ENCODE measurements around the gene AMHR2. TPM values are rescaled to one million over a fixed set of nuclear protein-coding genes. Genes with fewer than 3 reads are reported as not detected.

Gene AMHR2
- total and polyA plus RNA-seq, 9 of the 15 experiments (the other 6 are each of a cell fraction or from before 2014, with no cell fraction given): 8.9 to 49.7 (median 19.3) TPM

- TF ChIP-seq TRIM25 (IDR thresholded peaks at IDR 0.05; ENCODE audit: borderline replicate concordance) (no peak), RBFOX2 (IDR thresholded peaks at IDR 0.05; ENCODE audit: low read depth, low read length) (peak; percentile 65), GATAD2B (IDR thresholded peaks at IDR 0.05; ENCODE audit: borderline replicate concordance) (peak; percentile 85; the same call in 1 of the 2 replicates), POLR2A (conservative IDR thresholded peaks at IDR 0.05) (no peak; the same call in 1 of the 2 replicates), RBM25 (IDR thresholded peaks at IDR 0.05; ENCODE audit: low read depth, low read length, severe bottlenecking) (peak; percentile 10), NR4A1 (CRISPR knock-in tag; IDR thresholded peaks at IDR 0.05) (no peak), NR4A1 (tag; IDR thresholded peaks at IDR 0.05) (no peak), EGR1 (conservative IDR thresholded peaks at IDR 0.05) (peak; percentile 71), ZNF23 (CRISPR knock-in tag; IDR thresholded peaks at IDR 0.05) (no peak), PML (IDR thresholded peaks at IDR 0.05; ENCODE audit: low read length) (peak; percentile 38; the same call in 1 of the 2 replicates), FOSL1 (tag; conservative IDR thresholded peaks at IDR 0.05) (peak; percentile 42; the same call in 1 of the 2 replicates), IFI16 (CRISPR knock-in tag; IDR thresholded peaks at IDR 0.05) (no peak), POLR2G (IDR thresholded peaks at IDR 0.05; ENCODE audit: low read depth, low read length) (peak; percentile 76), HMGXB4 (CRISPR knock-in tag; IDR thresholded peaks at IDR 0.05) (peak; percentile 49; the same call in 1 of the 2 replicates), MYBL2 (IDR thresholded peaks at IDR 0.05; ENCODE audit: low read depth) (no peak), MYBL2 (CRISPR knock-in tag; IDR thresholded peaks at IDR 0.05; ENCODE audit: borderline replicate concordance) (no peak), FOXA3 (CRISPR knock-in tag; conservative IDR thresholded peaks at IDR 0.05 in 1 of 2, IDR thresholded peaks at IDR 0.05 in 1 of 2) (no peak), ASH1L (IDR thresholded peaks at IDR 0.05; ENCODE audit: borderline replicate concordance, low read depth, partially characterized antibody) (no peak), SRF (CRISPR knock-in tag; IDR thresholded peaks at IDR 0.05) (no peak), MAZ (CRISPR knock-in tag; conservative IDR thresholded peaks at IDR 0.05 in 1 of 2, IDR thresholded peaks at IDR 0.05 in 1 of 2) (peak; percentile 95 to 96), RAD21 (CRISPR knock-in tag; conservative IDR thresholded peaks at IDR 0.05 in 1 of 2, IDR thresholded peaks at IDR 0.05 in 1 of 2) (no peak), COPS2 (conservative IDR thresholded peaks at IDR 0.05) (no peak), ELF4 (CRISPR knock-in tag; IDR thresholded peaks at IDR 0.05) (no peak), ZKSCAN1 (IDR thresholded peaks at IDR 0.05; ENCODE audit: low read depth, low read length) (no peak), ETS2 (tag; IDR thresholded peaks at IDR 0.05; ENCODE audit: borderline replicate concordance, poor library complexity, severe bottlenecking) (no peak)
Observed at GRCh38 chr12:53380104-53380793, 43.4 kb upstream of the AMHR2 start, which contains the start of gene SP1 (continued).

Measured in K562 (cell line).